Kidney (tissue), 14 donors: Measurements from ENCODE around the gene ENOSF1. TPM values are rescaled to one million over a fixed set of nuclear protein-coding genes. Genes with fewer than 3 reads are reported as not detected.

Source experiments
- DNase-seq, 5 donors: peaks; one replicate each; pipeline ENCODE4 v3.0.0-alpha.2; 2013 to 2020
- FAIRE-seq: peaks from 2 replicates; lab custom pipeline; 2012; peaks lifted over from hg19 to GRCh38; lab: Jason Lieb, UNC
- H3K27ac ChIP-seq, 2 donors: one replicate each; pipeline ENCODE4 v1.7.0; 2013; ENCODE audit warnings: low read depth in 2 of 2, low read length in 2 of 2, inconsistent platforms in 1 of 2
- H3K27me3 ChIP-seq: one replicate; pipeline ENCODE4 v1.7.1; 2013; ENCODE audit warnings: low read length, inconsistent platforms; ENCODE audit not compliant: control insufficient read depth, insufficient read depth
- H3K36me3 ChIP-seq, 3 donors: one replicate each; pipeline versions ENCODE4 v1.7.0 to v1.7.1; 2013; ENCODE audit warnings: low read length in 3 of 3, control low read depth in 1 of 3, inconsistent platforms in 1 of 3; ENCODE audit not compliant: insufficient read depth in 3 of 3, control insufficient read depth in 2 of 3
- H3K4me1 ChIP-seq, 3 donors: one replicate each; pipeline versions ENCODE4 v1.7.0 to v1.7.1; 2013; ENCODE audit warnings: low read length in 3 of 3, inconsistent platforms in 1 of 3, low read depth in 1 of 3; ENCODE audit not compliant: control insufficient read depth in 2 of 3, insufficient read depth in 2 of 3
- H3K4me3 ChIP-seq, 3 donors: one replicate each; pipeline versions ENCODE4 v1.7.0 to v1.8.1; 2013; ENCODE audit warnings: low read length in 3 of 3, control low read depth in 1 of 3, inconsistent platforms in 1 of 3
- H3K9ac ChIP-seq, 3 donors: one replicate each; pipeline versions ENCODE4 v1.7.0 to v1.7.1; 2013; ENCODE audit warnings: low read length in 3 of 3, control low read depth in 1 of 3, inconsistent platforms in 1 of 3
- H3K9me3 ChIP-seq, 3 donors: one replicate each; pipeline versions ENCODE4 v1.7.0 to v1.7.1; 2013; ENCODE audit warnings: low read length in 3 of 3, control low read depth in 1 of 3, inconsistent platforms in 1 of 3; ENCODE audit not compliant: control insufficient read depth in 2 of 3, insufficient read depth in 1 of 3
- intact Hi-C: fragments of 100-400 bp; cut with DNase I; formaldehyde crosslinking; loops from one replicate; pipeline ENCODE4 v1.11.1; 2022
- polyA plus RNA-seq: library from polyadenylated mRNA; stranded (reverse); fragments of 350-450 nt; fragmentation: Illumina TruSeq; extraction: RNeasy Lipid Tissue Mini Kit (QIAGEN cat#74804); gene quantifications from one replicate; pipeline ENCODE4 v1.2.3, GENCODE V29; 2014; ENCODE audit warnings: low read depth, low replicate concordance; ENCODE audit not compliant: insufficient read depth
- total RNA-seq: library from RNA; stranded (reverse); fragmentation: NEBNext Ultra II Directional; extraction: Animal tissue kit (Norgen Biotek cat#: 25700); gene quantifications from one replicate; pipeline ENCODE4 v1.2.1, GENCODE V29; 2021
- TF ChIP-seq, protein P1 (sequence below): IDR thresholded peaks from 3 replicates; pipeline ENCODE4 v1.5.1; 2012; ENCODE audit warnings: mild to moderate bottlenecking, moderate library complexity, borderline replicate concordance; ENCODE audit not compliant: insufficient read depth; ENCODE audit errors: extremely low read depth
- donor health status: control.
- donor health status: control.
- donor health status: control.
- donor health status: control.
- donor health status: control.
- donor health status: DM: yes; HTN: yes; CAD: no.
- donor health status: Normal renal cell carcinoma (clear cell type).

Gene ENOSF1
- total and polyA plus RNA-seq, 2 donors from 2014 or later: 110 to 132 TPM

DNA sequence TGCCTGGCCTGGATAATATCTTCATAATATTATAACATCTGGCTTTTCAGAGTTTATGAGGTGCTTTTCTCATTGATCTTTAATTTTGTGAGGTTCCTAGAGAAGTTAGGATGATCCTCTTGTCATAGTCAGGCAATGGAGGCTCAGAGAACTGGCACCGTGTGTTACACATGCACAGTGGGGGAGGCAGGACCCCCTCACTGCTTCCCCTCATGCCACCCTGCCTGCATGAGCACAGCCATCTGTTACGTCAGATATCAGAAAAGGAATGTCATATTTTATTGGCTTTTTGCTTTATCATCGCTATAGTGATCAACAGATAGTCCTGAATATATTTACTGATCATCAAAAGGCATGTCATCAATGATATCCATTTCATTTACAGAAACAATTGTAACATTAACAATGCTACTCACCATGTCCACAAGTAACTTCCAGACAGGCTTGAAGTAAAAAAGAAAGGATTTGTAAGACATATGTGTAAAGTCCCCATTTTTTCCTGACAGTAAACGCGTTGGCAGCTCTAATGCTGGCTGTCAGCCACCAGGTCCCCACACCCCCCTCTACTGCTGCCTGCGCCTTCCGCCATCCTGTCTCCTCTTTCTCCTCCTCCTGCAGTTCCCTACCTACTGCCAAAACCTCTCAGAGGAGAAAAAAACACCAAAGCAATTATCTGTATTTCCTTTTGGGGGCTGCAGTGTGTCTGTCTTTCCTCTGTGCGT lies 18.8 kb downstream of the ENOSF1 start:
- Histone ChIP-seq H3K4me3 (no peak overlapping the region), H3K27me3 (no peaks in the 10 kb centered on the region), H3K4me1 (peaks cover 0 to 8% (median 3%) of the 10 kb centered on the region in 3 donors), H3K9me3 (no peaks in the 10 kb centered on the region), H3K27ac (no peak overlapping the region), H3K36me3 (peaks cover 2 to 33% (median 3%) of the 10 kb centered on the region in 3 donors), H3K9ac (no peak overlapping the region)
- intact Hi-C loops: no loop called here
- DNase-seq (no peak), FAIRE-seq (no peak)
- TF ChIP-seq, protein P1, sequence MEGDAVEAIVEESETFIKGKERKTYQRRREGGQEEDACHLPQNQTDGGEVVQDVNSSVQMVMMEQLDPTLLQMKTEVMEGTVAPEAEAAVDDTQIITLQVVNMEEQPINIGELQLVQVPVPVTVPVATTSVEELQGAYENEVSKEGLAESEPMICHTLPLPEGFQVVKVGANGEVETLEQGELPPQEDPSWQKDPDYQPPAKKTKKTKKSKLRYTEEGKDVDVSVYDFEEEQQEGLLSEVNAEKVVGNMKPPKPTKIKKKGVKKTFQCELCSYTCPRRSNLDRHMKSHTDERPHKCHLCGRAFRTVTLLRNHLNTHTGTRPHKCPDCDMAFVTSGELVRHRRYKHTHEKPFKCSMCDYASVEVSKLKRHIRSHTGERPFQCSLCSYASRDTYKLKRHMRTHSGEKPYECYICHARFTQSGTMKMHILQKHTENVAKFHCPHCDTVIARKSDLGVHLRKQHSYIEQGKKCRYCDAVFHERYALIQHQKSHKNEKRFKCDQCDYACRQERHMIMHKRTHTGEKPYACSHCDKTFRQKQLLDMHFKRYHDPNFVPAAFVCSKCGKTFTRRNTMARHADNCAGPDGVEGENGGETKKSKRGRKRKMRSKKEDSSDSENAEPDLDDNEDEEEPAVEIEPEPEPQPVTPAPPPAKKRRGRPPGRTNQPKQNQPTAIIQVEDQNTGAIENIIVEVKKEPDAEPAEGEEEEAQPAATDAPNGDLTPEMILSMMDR: no peak

DNA sequence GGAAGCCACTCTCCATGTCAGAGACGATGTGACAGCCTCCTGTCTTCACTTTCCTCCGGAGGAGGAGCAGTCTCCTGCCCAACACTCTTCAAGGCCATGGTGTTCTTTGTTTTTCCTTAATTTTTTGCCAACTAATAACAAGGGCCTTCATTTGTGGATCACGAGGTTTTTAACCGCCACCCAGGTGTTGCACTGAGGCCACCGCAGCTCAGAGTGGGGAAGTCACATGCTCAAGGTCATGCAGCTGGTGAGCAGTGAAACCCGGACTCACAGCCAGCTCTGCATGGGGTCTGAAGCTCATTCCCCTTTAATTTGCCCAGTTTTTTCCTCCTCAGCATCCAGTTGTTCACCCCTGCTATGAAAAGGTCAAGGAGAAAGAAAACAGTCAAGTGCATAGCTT lies 19.6 kb downstream of the ENOSF1 start:
- Histone ChIP-seq H3K4me3 (no peak overlapping the region), H3K36me3 (peaks cover 2 to 33% (median 4%) of the 10 kb centered on the region in 3 donors), H3K9ac (no peak overlapping the region), H3K27ac (peak overlapping the region in 1 of 2 donors; percentile 38), H3K9me3 (no peaks in the 10 kb centered on the region), H3K4me1 (peaks cover 0 to 8% (median 3%) of the 10 kb centered on the region in 3 donors), H3K27me3 (no peaks in the 10 kb centered on the region)
- no peak for DNase-seq
- FAIRE-seq: no peak
- intact Hi-C loops: no loop called here
- TF ChIP-seq, protein P1: no peak

DNA sequence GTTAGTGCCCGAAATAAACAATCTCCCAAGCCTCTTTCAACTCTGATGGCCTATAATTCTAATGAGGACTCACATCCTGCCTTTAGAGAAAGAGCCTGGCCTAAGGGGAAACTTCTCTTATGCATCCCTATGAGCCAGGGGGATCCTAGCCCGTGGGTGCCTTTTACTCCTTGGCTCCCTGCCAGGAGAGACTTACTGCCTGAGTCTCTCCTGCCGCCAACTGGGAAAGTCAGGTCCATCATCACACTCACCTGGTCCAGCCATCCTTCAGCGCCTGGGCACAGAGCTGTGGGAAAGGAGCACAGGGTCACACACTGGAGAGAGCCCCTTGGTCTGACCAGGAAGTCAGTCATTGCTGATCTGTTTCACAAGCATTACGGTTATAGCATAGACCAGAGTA lies 24.1 kb downstream of the ENOSF1 start:
- TF ChIP-seq, protein P1: no peak
- intact Hi-C loops: no loop called here
- H3K36me3 ChIP-seq: peaks cover 0 to 36% (median 13%) of the 10 kb centered on the region in 3 donors

More for the DNA sequence above, 24.1 kb downstream of the ENOSF1 start:
- Histone ChIP-seq H3K4me1 (peaks cover 0 to 2% (median 0%) of the 10 kb centered on the region in 3 donors), H3K27me3 (no peaks in the 10 kb centered on the region), H3K4me3 (no peak overlapping the region), H3K27ac (no peak overlapping the region), H3K9ac (no peak overlapping the region), H3K9me3 (no peaks in the 10 kb centered on the region)
- FAIRE-seq (no peak), DNase-seq (no peak)
